Stimulated activated naive CD8-positive, alpha-beta T cell treated with anti-CD3 and anti-CD28 coated beads, Interleukin-15, amount 100 ng/mL, for 72 hours (primary cell): ENCODE data around the gene URB1.
"Not testable (repeated sequence)": the region's sequence is repeated elsewhere in the genome, so short reads cannot be mapped to it uniquely, and the experiment has no call there.

Experiments used
- ATAC-seq: fragments of 150-1000 bp; cut with Tn5 transposase; 2 replicates; pipeline ENCODE4 v1.10.0; 2021; ENCODE audit warnings: mild to moderate bottlenecking, moderate library complexity
- DNase-seq, 2 donors: peaks; one replicate each; pipeline ENCODE4 v3.0.0; 2021 to 2022
- H3K27ac Mint-ChIP-seq, 2 donors: one replicate each; pipeline ENCODE4 v1.8.0; 2022; ENCODE audit warnings: mild to moderate bottlenecking in 2 of 2, mixed read lengths in 2 of 2, moderate library complexity in 2 of 2
- H3K27me3 Mint-ChIP-seq: one replicate; pipeline ENCODE4 v1.8.0; 2022; ENCODE audit warnings: mixed read lengths
- H3K4me1 Mint-ChIP-seq: one replicate; pipeline ENCODE4 v1.8.0; 2022; ENCODE audit warnings: mild to moderate bottlenecking, mixed read lengths
- H3K4me3 Mint-ChIP-seq, 2 donors: one replicate each; pipeline ENCODE4 v1.8.0; 2022; ENCODE audit warnings: mild to moderate bottlenecking in 2 of 2, mixed read lengths in 2 of 2, moderate library complexity in 1 of 2
- H3K9me3 Mint-ChIP-seq, 2 donors: one replicate each; pipeline ENCODE4 v1.8.0; 2022; ENCODE audit warnings: mixed read lengths in 2 of 2

The URB1 gene

DNA sequence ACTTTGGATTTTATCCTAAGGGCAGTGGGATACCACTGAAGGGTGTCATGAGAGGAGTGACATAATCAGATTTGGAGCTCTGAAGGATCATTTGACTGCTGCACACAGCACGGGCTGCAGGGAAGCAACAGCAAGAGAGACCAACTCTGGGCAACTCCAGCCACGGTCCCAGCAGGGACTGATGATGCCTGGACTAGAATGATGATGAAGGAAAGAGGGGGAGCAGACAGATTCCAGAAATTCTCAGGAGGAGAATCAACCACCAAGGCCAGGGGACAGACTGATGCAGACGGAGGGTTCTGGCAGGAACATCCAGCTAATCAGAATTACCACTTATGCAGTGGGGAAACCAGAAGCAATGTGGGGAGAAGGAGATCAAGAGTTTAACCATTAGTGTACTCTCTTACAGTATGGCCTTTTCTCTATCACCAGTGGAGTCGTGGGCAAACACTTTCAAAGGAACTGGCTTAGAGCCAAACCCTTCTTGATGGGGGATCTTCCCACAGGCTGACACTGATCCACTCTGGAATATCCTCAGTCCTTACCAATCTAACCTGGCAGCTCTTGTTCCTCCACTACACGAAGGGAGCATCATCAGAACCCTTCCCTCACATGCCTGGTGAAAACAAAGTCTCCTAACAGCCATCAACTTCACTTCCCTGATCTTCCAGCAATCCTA lies 3.3 kb downstream of the URB1 start:
- Mint-ChIP-seq H3K9me3 (no peaks in the 10 kb centered on the region), H3K4me3 (peak overlapping the region; percentile 16 to 18), H3K27ac (peak overlapping the region; percentile 65 to 77), H3K4me1 (peaks cover 70% of the 10 kb centered on the region), H3K27me3 (no peaks in the 10 kb centered on the region)
- ATAC-seq (no peak), DNase-seq (no peak)

GRCh38 chr21:32388306-32388705 lies 4.5 kb downstream of the URB1 start:
- H3K4me1 Mint-ChIP-seq, result peaks cover 61% of the 10 kb centered on the region
- H3K4me3 Mint-ChIP-seq, result no peak overlapping the region
- no peaks in the 10 kb centered on the region for H3K9me3 Mint-ChIP-seq
- H3K27ac Mint-ChIP-seq, result peak overlapping the region in 1 of 2 donors; percentile 2
- no peaks in the 10 kb centered on the region for H3K27me3 Mint-ChIP-seq
- DNase-seq, result no peak
- ATAC-seq, result no peak

DNA sequence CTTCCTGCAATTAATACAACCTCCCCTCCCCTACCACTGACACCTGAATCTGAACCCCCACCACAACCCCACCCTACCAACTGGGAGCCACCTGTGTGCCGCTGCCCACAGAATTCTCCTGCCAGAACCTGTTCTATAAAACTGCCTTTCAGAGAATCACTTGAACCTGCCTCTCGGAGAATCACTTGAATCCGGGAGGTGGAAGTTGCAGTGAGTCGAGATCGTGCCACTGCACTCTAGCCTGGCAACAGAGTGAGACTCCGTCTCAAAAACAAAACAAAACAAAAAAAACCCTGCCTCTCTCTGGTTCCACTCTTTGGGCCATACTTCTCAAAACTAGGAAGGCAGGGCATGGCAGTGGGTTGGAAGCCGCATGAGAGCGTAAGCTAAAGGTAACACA lies 5.7 kb downstream of the URB1 start:
- Mint-ChIP-seq H3K9me3 (no peaks in the 10 kb centered on the region), H3K27me3 (no peaks in the 10 kb centered on the region), H3K27ac (peak overlapping the region; percentile 89 to 93), H3K4me3 (no peak overlapping the region), H3K4me1 (peaks cover 60% of the 10 kb centered on the region)
- ATAC-seq (no peak), DNase-seq (no peak)

DNA sequence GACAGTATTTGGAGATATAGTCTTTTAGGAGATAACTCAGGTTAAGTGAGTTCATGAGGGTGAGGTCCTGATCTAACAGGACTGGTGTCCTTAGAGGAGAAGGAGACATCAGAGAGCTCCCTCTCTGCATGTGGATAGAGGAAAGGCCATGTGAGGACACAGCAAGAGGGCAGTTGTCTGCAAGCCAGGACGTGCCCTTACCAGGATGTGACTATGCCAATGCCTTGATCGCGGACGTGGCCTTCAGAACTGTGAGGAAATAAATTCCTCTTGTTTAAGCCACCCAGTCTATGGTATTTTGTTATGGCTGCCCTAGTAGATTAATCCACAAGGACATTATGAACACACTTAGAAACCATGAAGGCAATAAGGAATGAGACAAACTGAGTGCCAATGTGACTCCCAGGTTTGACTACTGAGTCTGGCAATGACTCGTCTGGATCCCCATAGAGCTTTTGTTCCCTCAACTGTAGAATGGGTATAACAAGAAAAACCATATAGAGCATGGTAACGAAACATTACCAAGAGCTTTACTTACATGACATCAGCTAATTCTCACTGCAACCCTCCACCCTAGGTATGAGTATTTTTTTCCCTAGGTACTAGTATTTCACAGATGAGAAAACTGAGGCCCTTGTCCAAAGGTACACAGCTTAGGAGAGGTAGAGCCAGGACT lies 6.5 kb downstream of the URB1 start:
- no peak for DNase-seq
- ATAC-seq, result no peak
- Mint-ChIP-seq H3K9me3 (no peaks in the 10 kb centered on the region), H3K27ac (peak overlapping the region; percentile 57 to 89), H3K4me1 (peaks cover 53% of the 10 kb centered on the region), H3K27me3 (no peaks in the 10 kb centered on the region), H3K4me3 (no peak overlapping the region)

GRCh38 chr21:32383812-32384211 lies 9.0 kb downstream of the URB1 start:
- ATAC-seq (no peak), DNase-seq (no peak)
- no peak overlapping the region for H3K27ac Mint-ChIP-seq
- H3K27me3 Mint-ChIP-seq, result no peaks in the 10 kb centered on the region
- no peaks in the 10 kb centered on the region for H3K9me3 Mint-ChIP-seq
- H3K4me1 Mint-ChIP-seq, result peaks cover 31% of the 10 kb centered on the region
- H3K4me3 Mint-ChIP-seq, result no peak overlapping the region

- Mint-ChIP-seq H3K27me3 (no peaks in the 10 kb centered on the region), H3K9me3 (no peaks in the 10 kb centered on the region), H3K27ac (peak overlapping the region in 1 of 2 donors; percentile 57), H3K4me3 (no peak overlapping the region), H3K4me1 (peaks cover 14% of the 10 kb centered on the region)
- ATAC-seq (no peak), DNase-seq (no peak)
Measured at GRCh38 chr21:32382108-32382644, 10.6 kb downstream of the URB1 start.

DNA sequence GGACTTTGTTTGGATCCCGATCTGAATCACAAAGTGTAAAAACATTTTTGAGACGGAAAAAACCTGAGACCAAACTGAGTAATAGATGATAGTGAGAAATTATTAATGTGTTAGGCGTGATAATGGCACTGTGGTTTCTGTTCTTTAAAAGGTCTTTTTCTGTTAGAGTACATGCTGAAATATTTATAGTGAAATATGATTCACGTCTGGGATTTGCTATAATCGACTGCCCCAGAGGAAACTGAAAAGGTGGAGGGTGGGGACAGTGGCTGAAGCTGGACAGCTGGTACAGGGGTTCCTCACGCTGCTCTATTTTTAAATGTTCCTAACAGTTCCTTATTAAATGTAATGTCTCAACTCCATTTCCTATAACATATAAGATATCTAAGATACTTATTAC lies 11.2 kb downstream of the URB1 start:
- H3K4me3 Mint-ChIP-seq, result no peak overlapping the region
- no peaks in the 10 kb centered on the region for H3K9me3 Mint-ChIP-seq
- ATAC-seq (no peak), DNase-seq (no peak)
- peak overlapping the region in 1 of 2 donors; percentile 57 for H3K27ac Mint-ChIP-seq
- H3K27me3 Mint-ChIP-seq, result no peaks in the 10 kb centered on the region
- peaks cover 8% of the 10 kb centered on the region for H3K4me1 Mint-ChIP-seq

- DNase-seq (no peak), ATAC-seq (no peak)
- peak overlapping the region in 1 of 2 donors; percentile 41 for H3K27ac Mint-ChIP-seq
- peaks cover 8% of the 10 kb centered on the region for H3K4me1 Mint-ChIP-seq
- H3K4me3 Mint-ChIP-seq, result no peak overlapping the region
- no peaks in the 10 kb centered on the region for H3K27me3 Mint-ChIP-seq
- H3K9me3 Mint-ChIP-seq, result no peaks in the 10 kb centered on the region
Measured at GRCh38 chr21:32380940-32381339, 11.9 kb downstream of the URB1 start.

GRCh38 chr21:32378956-32379355 lies 13.9 kb downstream of the URB1 start:
- DNase-seq (no peak), ATAC-seq (no peak)
- no peaks in the 10 kb centered on the region for H3K4me1 Mint-ChIP-seq
- no peaks in the 10 kb centered on the region for H3K9me3 Mint-ChIP-seq
- no peak overlapping the region for H3K27ac Mint-ChIP-seq
- H3K4me3 Mint-ChIP-seq, result no peak overlapping the region
- no peaks in the 10 kb centered on the region for H3K27me3 Mint-ChIP-seq

DNA sequence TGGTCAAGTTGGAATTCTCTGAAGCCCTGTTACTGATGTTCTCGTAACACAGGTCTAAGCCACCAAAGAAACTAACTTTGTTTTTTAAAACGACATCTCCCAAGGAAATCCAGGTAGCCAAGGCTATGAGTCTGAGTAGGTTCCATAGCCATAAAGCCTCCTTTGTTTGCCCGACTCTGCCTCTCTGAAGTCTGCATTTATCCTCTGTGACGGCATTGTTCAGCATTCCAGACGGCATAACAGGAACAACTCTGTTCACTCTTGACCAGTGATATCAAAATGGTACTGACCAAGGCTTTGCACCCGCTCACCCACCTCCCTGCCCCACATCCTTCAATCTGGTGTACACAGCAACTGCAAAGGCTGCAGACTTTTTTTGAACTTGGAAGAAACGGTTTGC lies 14.8 kb downstream of the URB1 start:
- Mint-ChIP-seq H3K27ac (peak overlapping the region; percentile 6 to 57), H3K9me3 (no peaks in the 10 kb centered on the region), H3K4me1 (no peaks in the 10 kb centered on the region), H3K4me3 (no peak overlapping the region), H3K27me3 (no peaks in the 10 kb centered on the region)
- ATAC-seq, result no peak
- no peak for DNase-seq

DNA sequence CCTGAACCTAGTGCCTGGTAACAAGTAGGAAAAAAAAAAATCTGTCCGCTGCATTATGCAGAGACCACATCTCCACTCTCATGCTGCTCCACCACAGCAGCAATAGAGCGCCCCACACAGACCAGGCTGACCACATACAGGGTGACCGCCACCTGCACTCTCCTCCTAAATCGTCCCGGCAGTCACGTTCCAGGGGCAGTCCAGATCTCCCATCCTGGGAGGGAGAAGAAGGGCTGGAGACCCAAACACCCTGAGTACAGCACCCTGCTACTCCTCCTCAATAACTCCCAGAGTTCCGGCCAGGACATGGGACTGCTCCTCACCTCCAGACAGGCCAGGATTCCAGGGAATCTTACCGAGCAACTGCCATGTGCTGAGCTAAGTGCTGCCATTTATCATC lies 15.3 kb downstream of the URB1 start:
- Mint-ChIP-seq H3K4me1 (no peaks in the 10 kb centered on the region), H3K27me3 (no peaks in the 10 kb centered on the region), H3K9me3 (no peaks in the 10 kb centered on the region), H3K4me3 (no peak overlapping the region), H3K27ac (peak overlapping the region in 1 of 2 donors; percentile 19)
- no peak for DNase-seq
- ATAC-seq, result no peak

GRCh38 chr21:32372755-32373154 lies 20.1 kb downstream of the URB1 start:
- no peak for ATAC-seq
- DNase-seq, result no peak
- Mint-ChIP-seq H3K27me3 (no peaks in the 10 kb centered on the region), H3K9me3 (no peaks in the 10 kb centered on the region), H3K4me1 (peaks cover 16% of the 10 kb centered on the region), H3K4me3 (no peak overlapping the region), H3K27ac (no peak overlapping the region)

GRCh38 chr21:32371913-32372314 lies 20.9 kb downstream of the URB1 start:
- H3K4me3 Mint-ChIP-seq, result peak overlapping the region in 1 of 2 donors; percentile 2
- DNase-seq (no peak), ATAC-seq (peak; percentile 85)
- H3K27me3 Mint-ChIP-seq, result no peaks in the 10 kb centered on the region
- peak overlapping the region; percentile 77 to 97 for H3K27ac Mint-ChIP-seq
- peaks cover 16% of the 10 kb centered on the region for H3K4me1 Mint-ChIP-seq
- H3K9me3 Mint-ChIP-seq, result no peaks in the 10 kb centered on the region

GRCh38 chr21:32370998-32371766 lies 21.6 kb downstream of the URB1 start:
- Mint-ChIP-seq H3K9me3 (no peaks in the 10 kb centered on the region), H3K4me1 (peaks cover 16% of the 10 kb centered on the region), H3K4me3 (peak overlapping the region in 1 of 2 donors; percentile 10), H3K27me3 (no peaks in the 10 kb centered on the region), H3K27ac (peak overlapping the region; percentile 77 to 97)
- DNase-seq (no peak), ATAC-seq (no peak)

DNA sequence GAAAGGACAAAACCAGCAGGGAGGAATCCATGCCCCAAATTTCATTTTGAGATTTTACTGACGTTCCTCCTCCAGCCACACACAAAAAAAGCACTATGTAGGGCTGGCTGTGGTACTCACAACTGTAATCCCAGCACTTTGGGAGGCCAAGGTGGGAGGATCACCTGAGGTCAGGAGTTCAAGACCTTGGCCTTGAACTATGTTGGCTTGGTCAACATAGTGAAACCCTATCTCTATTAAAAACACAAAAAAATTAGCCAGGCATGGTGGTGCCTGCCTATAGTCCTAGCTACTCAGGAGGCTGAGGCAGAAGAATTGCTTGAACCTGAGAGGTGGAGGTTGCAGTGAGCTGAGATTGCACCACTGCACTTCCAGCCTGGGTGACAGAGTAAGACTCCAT lies 23.9 kb downstream of the URB1 start:
- H3K27ac Mint-ChIP-seq, result peak overlapping the region in 1 of 2 donors; percentile 15

DNA sequence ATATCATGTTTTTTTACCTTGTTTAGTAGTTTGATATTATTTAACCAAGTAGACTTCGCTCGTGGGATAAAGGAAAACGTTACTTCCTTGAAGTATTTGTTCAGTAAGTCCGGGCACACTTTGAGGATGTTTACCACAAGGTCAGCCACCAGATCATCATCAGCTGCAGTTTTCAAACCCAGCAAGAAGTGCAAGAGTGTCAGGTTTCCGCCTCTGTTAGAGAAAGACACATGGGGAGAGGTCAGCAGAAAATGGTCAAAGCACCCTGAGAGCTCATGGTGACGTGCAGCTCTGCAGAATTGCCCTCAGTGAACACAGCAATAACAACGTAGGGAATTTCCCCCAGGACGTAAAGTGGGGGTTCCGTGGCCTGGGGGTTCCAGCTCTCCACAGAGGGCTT lies 24.4 kb downstream of the URB1 start:
- H3K9me3 Mint-ChIP-seq, result no peaks in the 10 kb centered on the region
- peak overlapping the region; percentile 34 to 86 for H3K27ac Mint-ChIP-seq
- H3K4me1 Mint-ChIP-seq, result peaks cover 16% of the 10 kb centered on the region
- H3K4me3 Mint-ChIP-seq, result no peak overlapping the region
- no peak for DNase-seq
- no peaks in the 10 kb centered on the region for H3K27me3 Mint-ChIP-seq
- ATAC-seq, result no peak

More for the DNA sequence above, 23.9 kb downstream of the URB1 start:
- H3K4me1 Mint-ChIP-seq, result peaks cover 16% of the 10 kb centered on the region
- DNase-seq, H3K9me3 Mint-ChIP-seq, ATAC-seq, H3K4me3 Mint-ChIP-seq, H3K27me3 Mint-ChIP-seq: not testable (repeated sequence)
